ENCODE results near the gene AKR1A1.
"Not testable (repeated sequence)": the region's sequence is repeated elsewhere in the genome, so short reads cannot be mapped to it uniquely, and the experiment has no call there.

Gene AKR1A1

GRCh38 chr1:45569571-45569961 is 18.9 kb downstream of the AKR1A1 start:
- DNase-seq (ENCODE audit: low read depth in 1 of 2, low spot score in 1 of 2): no peak

DNA sequence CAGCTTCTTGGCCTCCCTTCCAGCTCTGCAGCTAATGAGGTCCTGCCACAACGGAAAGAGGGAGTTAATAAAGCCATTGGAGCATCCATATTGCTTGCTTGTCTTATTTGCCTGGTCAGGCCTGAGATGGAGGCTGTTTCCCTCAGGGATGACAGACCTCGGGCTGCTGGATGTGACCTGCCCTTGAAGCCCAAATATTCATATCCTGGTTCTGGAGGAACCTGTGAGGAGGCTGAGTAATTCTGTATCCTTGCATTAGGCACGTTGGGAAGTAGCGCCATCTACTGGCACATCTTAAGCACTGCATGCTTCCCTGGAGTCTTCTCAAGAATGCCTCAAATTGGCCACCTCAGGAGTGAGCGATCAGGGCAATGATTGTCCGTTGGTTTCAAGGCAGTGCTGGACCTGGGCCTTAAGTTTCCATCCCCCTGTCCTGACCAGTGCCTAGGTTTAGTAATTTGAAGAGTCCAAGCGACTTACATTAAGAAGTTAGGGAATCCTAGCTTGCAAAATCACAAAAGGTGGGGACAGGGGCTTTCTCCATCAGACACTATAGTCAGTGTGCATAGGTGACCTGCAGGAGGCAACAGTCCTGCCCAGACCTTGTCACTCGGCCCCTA is 19.4 kb downstream of the AKR1A1 start:
- DNase-seq (ENCODE audit: low read depth in 1 of 2, low spot score in 1 of 2): peak; percentile 33 to 47

- no peak for DNase-seq (ENCODE audit: low read depth in 1 of 2, low spot score in 1 of 2)
Observed at GRCh38 chr1:45570631-45571030, 20.0 kb downstream of the AKR1A1 start.

DNA sequence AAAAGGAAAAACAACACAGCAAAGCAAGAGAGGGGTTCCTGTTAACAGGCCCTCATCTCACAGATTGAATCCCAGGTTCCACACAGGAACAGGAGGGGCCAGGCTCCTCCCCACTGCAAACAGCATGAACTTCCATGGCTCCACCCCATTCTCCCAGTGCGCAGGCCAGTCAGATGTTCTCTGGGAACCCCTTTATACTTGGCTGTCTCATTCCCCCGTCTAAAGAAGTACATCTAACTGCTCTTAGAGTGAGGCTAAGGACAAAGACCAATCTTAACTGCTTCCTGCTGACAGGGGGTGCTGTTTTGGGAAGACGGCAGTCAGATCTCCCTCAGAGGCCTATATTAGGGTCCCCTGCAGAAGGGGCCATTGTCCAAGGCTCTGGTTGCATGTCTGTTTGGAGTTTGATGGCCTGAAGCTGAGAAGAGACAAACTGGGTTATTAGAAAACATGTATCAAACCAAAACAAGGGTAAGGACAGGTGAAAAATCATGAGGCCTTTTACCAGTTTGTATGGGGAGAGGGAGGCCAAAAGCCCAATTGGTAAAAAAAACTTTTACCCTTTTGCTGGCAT is 22.7 kb downstream of the AKR1A1 start:
- DNase-seq (ENCODE audit: low read depth in 1 of 2, low spot score in 1 of 2): no peak

DNA sequence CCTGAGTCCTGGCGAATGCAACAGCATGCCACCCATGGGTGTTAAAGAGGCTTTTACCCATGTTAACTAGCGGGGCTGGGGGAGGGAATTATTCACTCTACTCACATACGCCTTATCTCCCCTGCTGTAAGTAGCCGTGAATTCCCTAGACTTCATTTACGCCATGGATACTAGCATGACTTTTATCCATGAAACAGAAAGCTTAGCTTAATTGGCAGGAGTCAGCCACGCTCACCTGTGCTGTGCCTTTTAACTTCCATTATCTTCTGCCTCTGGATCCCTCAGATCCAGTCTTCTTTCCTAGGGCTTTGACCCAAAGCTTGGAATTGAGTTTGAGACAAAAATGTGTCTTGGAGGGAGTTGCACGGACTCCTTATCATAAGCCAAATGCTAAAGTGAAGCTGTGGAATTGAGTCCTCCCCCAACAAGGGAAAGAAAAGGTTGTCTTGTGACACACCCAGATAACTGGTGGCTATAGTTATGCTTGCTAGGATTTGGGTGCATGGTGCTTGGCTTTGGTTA is 23.5 kb downstream of the AKR1A1 start:
- no peak for DNase-seq (ENCODE audit: low read depth in 1 of 2, low spot score in 1 of 2)

- DNase-seq (ENCODE audit: low read depth in 1 of 2, low spot score in 1 of 2): peak; percentile 82 to 85
Observed at GRCh38 chr1:45583264-45583665, 32.6 kb downstream of the AKR1A1 start.

DNA sequence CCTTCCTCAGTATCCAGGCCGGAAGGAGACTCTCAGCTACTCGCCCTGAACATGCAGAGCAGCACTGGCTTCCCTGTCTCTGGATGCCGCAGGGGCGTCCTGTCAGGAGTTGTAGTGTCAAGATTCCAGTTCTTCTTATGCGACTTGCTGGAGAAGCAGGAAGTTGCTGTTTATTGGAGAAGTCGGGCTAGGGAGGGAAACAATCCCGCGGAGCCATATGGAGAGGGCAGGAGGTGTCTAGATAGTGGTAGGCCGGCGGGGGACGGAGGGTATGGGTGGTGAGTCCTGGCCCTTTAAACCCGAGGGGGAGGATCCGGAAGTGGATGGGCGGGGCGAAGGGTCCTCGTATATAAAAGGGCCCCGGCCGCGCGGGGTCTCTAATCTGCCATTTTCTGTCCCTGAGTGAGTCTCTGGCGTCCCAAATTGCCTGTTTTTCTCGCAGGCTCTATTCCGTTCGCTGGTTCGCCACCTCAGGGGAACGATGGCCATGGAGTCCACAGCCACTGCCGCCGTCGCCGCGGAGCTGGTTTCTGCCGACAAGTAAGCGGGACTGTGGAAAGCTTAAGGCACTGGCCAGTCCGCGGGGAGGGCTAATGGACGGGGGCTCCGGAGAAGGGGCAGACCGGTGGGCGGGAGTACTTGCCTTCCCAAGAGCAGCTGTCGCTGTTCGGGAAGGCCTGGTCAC is 33.2 kb downstream of the AKR1A1 start, which contains the start of gene NASP:
Gene NASP, plus strand, starts transcription at position 376 of the 685 bp plus-strand sequence. Its CDS starts 106 bp downstream, at position 482.
- DNase-seq (ENCODE audit: low read depth in 1 of 2, low spot score in 1 of 2): peak; percentile 87 to 94

DNA sequence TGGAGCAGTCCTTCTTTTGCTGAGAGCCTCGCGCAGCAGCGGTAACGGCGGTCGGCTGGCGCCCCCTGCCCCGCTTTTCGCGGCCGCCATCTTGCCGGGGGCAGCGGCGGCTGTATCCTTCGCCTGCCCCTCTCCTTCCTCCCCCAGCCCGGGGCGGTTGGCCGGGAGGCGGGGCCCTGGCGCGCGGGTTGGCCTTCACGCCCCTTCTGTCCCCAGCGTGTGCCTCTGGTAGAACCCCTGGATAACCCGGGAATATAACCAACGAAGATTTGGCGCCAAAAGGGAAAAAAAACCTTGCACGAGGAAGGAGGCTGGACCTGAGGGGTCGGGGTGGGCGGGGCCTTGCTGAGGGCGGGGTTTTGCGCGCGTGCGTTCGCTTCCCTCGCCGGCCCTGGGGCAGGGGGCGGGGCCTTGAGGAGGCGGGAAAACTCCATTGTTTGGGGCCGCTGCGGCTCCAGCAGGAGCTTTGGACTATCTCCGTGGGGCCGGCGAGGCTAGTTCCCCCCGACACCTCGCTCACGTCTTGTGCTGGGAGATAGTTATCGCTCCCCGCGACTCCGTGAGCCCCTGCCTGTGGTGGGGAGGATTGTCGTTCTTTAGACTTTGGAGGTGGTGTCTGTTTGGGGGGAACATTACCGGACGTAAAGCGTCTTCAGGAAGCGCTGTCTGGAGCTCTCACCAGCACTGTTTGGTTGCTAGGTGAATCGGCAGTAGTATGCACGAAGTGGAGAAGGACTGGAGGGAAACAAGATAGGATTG is 33.9 kb downstream of the AKR1A1 start:
- peak; percentile 75 to 80 for DNase-seq (ENCODE audit: low read depth in 1 of 2, low spot score in 1 of 2)

DNA sequence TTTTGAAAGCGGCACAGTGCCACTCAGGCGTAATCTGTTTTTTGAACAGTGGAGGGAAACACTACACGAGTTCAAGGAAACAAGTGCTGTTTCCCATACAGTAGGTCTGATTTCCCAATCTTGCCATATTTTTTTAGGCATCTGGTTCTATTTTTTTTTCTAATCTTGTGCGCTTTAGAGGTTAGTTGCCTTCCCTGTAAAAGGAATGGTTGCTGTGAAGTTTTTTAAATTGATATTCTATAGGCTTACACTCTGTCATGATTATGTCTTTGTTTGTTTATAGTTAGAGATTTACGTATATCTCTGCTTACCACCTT is 34.4 kb downstream of the AKR1A1 start:
- DNase-seq (ENCODE audit: low read depth in 1 of 2, low spot score in 1 of 2): no peak

GRCh38 chr1:45585496-45586075 is 35.0 kb downstream of the AKR1A1 start:
- no peak for DNase-seq (ENCODE audit: low read depth in 1 of 2, low spot score in 1 of 2)

- DNase-seq (ENCODE audit: low read depth in 1 of 2, low spot score in 1 of 2): no peak
Observed at GRCh38 chr1:45586769-45587168, 36.1 kb downstream of the AKR1A1 start.

DNA sequence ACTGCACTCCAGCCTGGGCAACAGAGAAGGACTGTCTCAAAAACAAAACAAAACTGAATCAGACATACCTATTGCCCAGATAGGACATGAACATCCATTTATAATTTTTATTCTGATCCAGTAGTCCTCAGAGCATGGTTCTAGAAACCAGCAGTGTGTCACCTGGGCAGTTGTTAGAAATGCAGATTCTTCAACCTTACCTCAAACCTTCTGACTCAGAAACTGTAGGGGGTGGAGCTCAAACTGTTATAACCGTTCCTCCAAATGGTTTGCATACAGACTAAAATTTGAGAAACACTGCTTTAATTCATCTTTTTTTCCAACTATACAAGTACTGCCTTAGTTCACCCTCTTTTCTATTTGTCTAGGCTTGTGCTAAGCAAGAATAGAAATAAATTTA is 39.2 kb downstream of the AKR1A1 start:
- DNase-seq (ENCODE audit: low read depth in 1 of 2, low spot score in 1 of 2): no peak

- DNase-seq (ENCODE audit: low read depth in 1 of 2, low spot score in 1 of 2): no peak
Observed at GRCh38 chr1:45594412-45594811, 43.8 kb downstream of the AKR1A1 start.

- not testable (repeated sequence) for DNase-seq (ENCODE audit: low read depth in 1 of 2, low spot score in 1 of 2)
Observed at GRCh38 chr1:45596765-45597164, 46.1 kb downstream of the AKR1A1 start.

DNA sequence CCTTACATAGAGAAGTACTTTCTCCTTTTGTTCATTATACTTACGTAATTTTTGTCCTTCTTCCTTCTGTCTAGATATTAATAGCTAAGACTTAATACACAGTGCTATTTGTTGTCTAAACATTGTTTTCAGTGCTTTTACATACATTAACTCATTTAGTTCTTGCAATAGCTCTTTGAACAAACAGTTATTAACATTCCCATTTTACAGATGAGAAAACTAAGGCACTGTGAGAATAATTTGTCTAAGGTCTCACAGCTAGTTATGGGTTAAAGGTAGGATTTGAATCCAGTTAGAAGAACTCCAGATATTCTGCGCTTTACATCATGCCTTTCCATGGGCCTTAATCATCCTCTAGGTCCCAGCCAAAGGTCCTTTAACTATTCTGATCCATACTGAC is 53.6 kb downstream of the AKR1A1 start:
- DNase-seq (ENCODE audit: low read depth in 1 of 2, low spot score in 1 of 2): no peak

DNA sequence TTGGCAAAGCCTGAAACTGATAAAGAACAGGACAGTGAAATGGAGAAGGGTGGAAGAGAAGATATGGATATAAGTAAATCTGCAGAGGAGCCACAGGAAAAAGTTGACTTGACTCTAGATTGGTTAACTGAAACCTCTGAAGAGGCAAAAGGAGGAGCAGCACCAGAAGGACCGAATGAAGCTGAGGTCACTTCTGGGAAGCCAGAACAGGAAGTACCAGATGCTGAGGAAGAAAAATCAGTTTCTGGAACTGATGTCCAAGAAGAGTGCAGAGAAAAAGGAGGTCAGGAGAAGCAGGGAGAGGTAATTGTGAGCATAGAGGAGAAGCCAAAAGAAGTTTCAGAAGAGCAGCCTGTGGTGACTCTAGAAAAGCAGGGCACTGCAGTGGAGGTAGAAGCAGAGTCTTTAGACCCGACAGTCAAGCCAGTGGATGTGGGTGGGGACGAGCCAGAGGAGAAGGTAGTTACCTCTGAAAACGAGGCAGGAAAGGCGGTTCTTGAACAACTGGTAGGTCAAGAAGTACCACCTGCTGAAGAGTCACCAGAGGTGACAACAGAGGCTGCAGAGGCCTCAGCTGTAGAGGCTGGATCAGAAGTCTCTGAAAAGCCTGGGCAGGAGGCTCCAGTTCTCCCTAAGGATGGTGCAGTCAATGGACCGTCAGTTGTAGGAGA is 56.9 kb downstream of the AKR1A1 start:
- DNase-seq (ENCODE audit: low read depth in 1 of 2, low spot score in 1 of 2): no peak

DNA sequence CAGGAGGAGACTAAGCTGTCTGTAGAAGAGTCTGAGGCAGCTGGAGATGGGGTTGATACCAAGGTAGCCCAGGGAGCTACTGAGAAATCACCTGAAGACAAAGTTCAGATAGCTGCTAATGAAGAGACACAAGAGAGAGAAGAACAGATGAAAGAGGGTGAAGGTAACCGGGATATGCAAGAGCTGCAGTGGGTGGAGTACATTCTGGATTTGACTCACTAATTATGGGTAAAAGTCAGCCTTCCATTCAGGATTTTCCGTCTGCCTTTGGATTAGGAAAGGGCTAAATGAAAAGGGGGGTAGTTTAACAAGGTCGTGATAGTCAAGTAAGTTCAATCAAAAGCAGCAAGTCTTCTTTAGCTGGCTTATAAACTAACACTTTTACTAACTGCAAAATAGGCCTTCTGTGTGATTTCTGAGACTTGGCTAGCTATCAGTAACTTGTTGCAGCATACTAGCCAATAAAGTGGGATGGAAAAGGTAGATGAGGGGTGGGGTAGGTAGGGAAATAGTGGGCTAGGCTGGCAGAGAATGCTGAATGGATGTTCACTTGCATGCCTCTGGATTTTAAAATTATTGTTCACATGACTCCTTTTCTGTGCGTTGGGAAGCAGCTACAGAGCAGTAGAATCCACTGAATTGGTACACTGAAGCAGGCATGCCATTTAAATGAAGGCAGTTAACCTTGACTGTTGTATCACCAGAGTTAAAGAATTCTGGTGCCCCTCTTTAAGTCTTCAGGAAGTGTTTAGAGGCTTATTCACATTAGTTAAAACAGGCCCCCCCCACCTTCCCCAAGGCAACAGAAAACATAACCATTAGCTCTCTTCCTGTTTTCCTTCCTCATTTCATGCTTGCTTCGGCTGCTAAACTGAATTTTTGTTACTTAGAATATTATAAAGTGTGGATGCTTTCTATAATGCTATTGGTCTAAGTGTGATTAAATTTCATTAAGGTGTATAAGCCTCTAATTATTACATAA is 57.8 kb downstream of the AKR1A1 start:
- no peak for DNase-seq (ENCODE audit: low read depth in 1 of 2, low spot score in 1 of 2)

DNA sequence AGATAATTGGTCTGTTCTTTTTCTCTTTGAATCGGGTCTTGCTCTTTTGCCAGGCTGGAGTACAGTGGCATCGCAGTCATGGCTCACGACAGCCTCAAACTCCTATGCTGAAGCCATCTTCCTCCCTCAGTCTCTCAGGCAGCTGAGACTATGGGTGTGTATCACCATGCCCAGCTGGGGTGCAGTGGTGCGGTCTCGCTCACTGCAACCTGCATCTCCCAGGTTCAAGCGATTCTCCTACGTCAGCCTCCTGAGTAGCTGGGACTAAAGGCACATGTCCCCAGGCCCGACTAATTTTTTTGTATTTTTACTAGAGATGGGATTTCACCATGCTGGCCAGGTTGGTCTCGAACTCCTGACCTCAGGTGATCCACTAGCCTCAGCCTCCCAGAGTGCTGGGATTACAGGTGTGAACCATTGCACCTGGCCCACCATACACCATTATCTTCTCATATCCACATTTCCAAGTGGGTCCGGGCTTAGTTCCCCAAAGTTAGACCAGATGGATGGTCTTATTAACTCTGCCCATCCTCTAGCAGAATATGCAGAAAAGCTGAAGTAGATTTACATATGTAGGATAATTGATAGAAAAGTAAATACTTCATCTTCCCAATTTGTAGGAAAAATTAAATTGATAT is 60.1 kb downstream of the AKR1A1 start:
- DNase-seq (ENCODE audit: low read depth in 1 of 2, low spot score in 1 of 2): no peak

DNA sequence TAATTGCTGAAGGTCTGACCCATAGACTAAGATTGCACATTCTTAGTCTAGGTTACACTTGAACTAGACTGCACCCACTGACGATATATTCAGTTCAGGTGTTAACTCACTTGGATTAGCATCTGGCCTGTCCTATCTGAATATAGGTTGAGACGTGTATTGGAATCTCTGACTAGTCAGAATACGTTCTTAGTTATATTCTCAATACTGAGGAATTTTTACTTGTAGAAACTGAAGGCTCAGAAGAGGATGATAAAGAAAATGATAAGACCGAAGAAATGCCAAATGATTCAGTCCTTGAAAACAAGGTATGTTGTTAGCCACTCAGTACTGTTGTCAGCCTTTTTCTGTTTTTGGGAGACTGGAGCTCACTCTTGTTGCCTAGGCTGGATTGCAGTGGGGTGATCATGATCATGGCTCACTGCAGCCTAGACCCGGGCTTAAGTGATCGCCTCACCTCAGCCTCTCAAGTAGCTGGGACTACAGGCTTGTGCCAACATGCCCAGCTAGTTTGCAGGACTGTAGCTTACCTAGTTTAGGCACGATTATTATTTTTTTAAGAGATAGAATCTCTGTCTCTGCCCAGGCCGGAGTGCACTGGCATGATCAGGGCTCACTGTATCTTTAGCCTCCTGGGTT is 62.4 kb downstream of the AKR1A1 start:
- DNase-seq (ENCODE audit: low read depth in 1 of 2, low spot score in 1 of 2): no peak
